Peyer's patch (tissue), 4 donors: ENCODE results near the gene KRT17.
A peak's percentile ranks its signal among the peaks of the same experiment; 100 is the strongest.

ENCODE experiments used
- CTCF ChIP-seq, 6 experiments: fragments of 450-650 bp in 4 of 6; fragments of 200-600 bp in 2 of 6; sonication (generic) in 1 of 6; IDR thresholded peaks; one replicate each; pipeline ENCODE4 v1.5.1; 2017 to 2019; ENCODE audit warnings: antibody characterized with exemption in 6 of 6, mild to moderate bottlenecking in 3 of 6, moderate library complexity in 1 of 6
- POLR2A ChIP-seq, 2 donors: fragments of 450-650 bp; IDR thresholded peaks; one replicate each; pipeline ENCODE4 v1.5.1; 2017; ENCODE audit warnings: antibody characterized with exemption in 2 of 2, mild to moderate bottlenecking in 2 of 2, moderate library complexity in 2 of 2

- TF ChIP-seq CTCF (IDR thresholded peaks at IDR 0.05) (no peak), POLR2A (IDR thresholded peaks at IDR 0.05) (peak in 1 of 2 donors; percentile 12)
Measured at GRCh38 chr17:41647038-41647813, 22.9 kb upstream of the KRT17 start.
